ENCODE results near the gene TP53INP2. TPM values are rescaled to one million over a fixed set of nuclear protein-coding genes. Genes with fewer than 3 reads are reported as not detected.

Gene TP53INP2
- total and polyA plus RNA-seq, 2 experiments from 2014 or later: 2.7 to 3.3 TPM

DNA sequence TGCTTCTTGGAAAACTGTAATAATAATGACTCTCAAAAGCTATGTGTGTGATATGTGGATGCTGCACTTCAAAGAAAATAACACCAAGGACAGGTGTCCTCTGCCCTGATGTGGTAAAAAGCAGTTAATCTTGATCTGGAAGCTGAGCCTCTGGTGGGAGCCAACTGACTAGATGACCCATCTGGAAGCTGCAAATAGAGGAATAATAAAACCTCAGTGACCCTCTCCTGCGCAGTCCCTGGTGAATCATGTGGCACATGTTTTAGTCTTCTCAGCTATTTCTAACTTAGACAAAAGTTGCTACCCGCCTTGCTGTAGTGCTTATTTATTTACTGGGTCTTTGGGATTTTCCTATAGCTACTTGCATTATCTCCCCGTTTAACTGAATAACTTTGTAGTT lies 47.3 kb downstream of the TP53INP2 start:
- no peaks in the 10 kb centered on the region for H3K36me3 Mint-ChIP-seq (ENCODE audit: low read depth)
- no peak overlapping the region for H3K4me3 ChIP-seq
- no peaks in the 10 kb centered on the region for H3K9me2 ChIP-seq (ENCODE audit: insufficient read depth)
- no peaks in the 10 kb centered on the region for H3K4me1 ChIP-seq (ENCODE audit: insufficient read depth)
- no peaks in the 10 kb centered on the region for H3K27me3 ChIP-seq (ENCODE audit: insufficient read depth)
- no peaks in the 10 kb centered on the region for H4K20me1 ChIP-seq (replicated peaks; ENCODE audit: insufficient read depth)
- H3K27ac ChIP-seq (ENCODE audit: low read depth): no peak overlapping the region
- no peaks in the 10 kb centered on the region for H3K79me2 ChIP-seq (replicated peaks; ENCODE audit: insufficient read depth)
- H3K36me3 ChIP-seq (ENCODE audit: insufficient read depth): 0 out of 2 replicates have a peak, but pooled peaks cover under 1% of the 10 kb centered on the region
- peak overlapping the region; percentile 62; the same call in 1 of the 2 replicates for H3K27ac Mint-ChIP-seq
- H2AFZ ChIP-seq: no peak overlapping the region
- H3K4me1 Mint-ChIP-seq: peaks cover 12% of the 10 kb centered on the region; the same call in 2 of the 3 replicates
- no peaks in the 10 kb centered on the region for H3K27me3 Mint-ChIP-seq (ENCODE audit: insufficient read depth, low read depth, poor library complexity)
- H3K4me3 Mint-ChIP-seq: no peak overlapping the region
- DNase-seq (ENCODE audit: low spot score) (no peak), ATAC-seq (no peak)
- no peaks in the 10 kb centered on the region for H3F3A ChIP-seq (replicated peaks; ENCODE audit: low read depth)
- TF ChIP-seq STAT1 (IDR thresholded peaks at IDR 0.05; ENCODE audit: unreplicated experiment) (no peak), ZNF331 (CRISPR knock-in tag; IDR thresholded peaks at IDR 0.05; ENCODE audit: low read depth) (no peak), ZNF114 (CRISPR knock-in tag; IDR thresholded peaks at IDR 0.05) (no peak), EZH2 (IDR thresholded peaks at IDR 0.05; ENCODE audit: low read depth, unreplicated experiment) (no peak), POLR2AphosphoS5 (IDR thresholded peaks at IDR 0.05; ENCODE audit: low read depth) (no peak), EZH2phosphoT487 (IDR thresholded peaks at IDR 0.05; ENCODE audit: unreplicated experiment) (no peak), REST (IDR thresholded peaks at IDR 0.05; ENCODE audit: unreplicated experiment) (no peak), ZNF462 (CRISPR knock-in tag; IDR thresholded peaks at IDR 0.05) (no peak), JUNB (IDR thresholded peaks at IDR 0.05; ENCODE audit: unreplicated experiment) (no peak), NANOG (IDR thresholded peaks at IDR 0.05; ENCODE audit: borderline replicate concordance) (no peak), CREB1 (CRISPR knock-in tag; IDR thresholded peaks at IDR 0.05; ENCODE audit: low read depth) (no peak)
- TF ChIP-seq, protein P1, sequence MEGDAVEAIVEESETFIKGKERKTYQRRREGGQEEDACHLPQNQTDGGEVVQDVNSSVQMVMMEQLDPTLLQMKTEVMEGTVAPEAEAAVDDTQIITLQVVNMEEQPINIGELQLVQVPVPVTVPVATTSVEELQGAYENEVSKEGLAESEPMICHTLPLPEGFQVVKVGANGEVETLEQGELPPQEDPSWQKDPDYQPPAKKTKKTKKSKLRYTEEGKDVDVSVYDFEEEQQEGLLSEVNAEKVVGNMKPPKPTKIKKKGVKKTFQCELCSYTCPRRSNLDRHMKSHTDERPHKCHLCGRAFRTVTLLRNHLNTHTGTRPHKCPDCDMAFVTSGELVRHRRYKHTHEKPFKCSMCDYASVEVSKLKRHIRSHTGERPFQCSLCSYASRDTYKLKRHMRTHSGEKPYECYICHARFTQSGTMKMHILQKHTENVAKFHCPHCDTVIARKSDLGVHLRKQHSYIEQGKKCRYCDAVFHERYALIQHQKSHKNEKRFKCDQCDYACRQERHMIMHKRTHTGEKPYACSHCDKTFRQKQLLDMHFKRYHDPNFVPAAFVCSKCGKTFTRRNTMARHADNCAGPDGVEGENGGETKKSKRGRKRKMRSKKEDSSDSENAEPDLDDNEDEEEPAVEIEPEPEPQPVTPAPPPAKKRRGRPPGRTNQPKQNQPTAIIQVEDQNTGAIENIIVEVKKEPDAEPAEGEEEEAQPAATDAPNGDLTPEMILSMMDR (conservative IDR thresholded peaks at IDR 0.05; ENCODE audit: low read depth in 2 of 2): no peak
- TF ChIP-seq, protein P2, sequence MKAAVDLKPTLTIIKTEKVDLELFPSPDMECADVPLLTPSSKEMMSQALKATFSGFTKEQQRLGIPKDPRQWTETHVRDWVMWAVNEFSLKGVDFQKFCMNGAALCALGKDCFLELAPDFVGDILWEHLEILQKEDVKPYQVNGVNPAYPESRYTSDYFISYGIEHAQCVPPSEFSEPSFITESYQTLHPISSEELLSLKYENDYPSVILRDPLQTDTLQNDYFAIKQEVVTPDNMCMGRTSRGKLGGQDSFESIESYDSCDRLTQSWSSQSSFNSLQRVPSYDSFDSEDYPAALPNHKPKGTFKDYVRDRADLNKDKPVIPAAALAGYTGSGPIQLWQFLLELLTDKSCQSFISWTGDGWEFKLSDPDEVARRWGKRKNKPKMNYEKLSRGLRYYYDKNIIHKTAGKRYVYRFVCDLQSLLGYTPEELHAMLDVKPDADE (IDR thresholded peaks at IDR 0.05): no peak
- no peaks in the 10 kb centered on the region for H3K9me3 Mint-ChIP-seq
- H3K4me2 ChIP-seq: no peak overlapping the region
